VCaP (cell line): ENCODE results near the gene MCF2L.

ENCODE experiments used
- H3K27ac ChIP-seq: fragments of 450-650 bp; 2 replicates; pipeline ENCODE4 v1.5.1; 2017
- TF ChIP-seq, protein P1 (sequence below): fragments of 450-650 bp; conservative IDR thresholded peaks from 2 replicates; pipeline ENCODE4 v1.5.1; 2017; ENCODE audit warnings: mild to moderate bottlenecking, moderate library complexity

Gene MCF2L

DNA sequence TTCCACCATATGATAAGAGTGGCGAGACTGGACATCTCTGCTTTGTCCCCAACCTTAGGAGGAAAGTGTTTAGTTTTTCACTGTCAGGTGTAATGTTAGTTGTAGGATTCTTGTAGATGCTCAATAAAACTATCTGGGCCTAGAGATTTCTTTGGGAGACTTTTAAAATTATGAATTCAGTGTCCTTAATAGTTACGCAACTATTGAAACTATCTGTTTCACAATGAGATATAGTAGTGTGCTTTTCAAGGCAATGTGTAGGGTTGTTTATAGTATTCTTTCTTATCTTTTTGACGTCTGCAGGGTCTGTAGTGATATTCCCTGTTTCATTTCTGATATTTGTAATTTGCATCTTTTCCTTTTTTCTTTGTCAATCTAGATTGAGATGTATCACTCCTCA, 103.4 kb downstream of the MCF2L start:
- no peak overlapping the region for H3K27ac ChIP-seq
- TF ChIP-seq, protein P1, sequence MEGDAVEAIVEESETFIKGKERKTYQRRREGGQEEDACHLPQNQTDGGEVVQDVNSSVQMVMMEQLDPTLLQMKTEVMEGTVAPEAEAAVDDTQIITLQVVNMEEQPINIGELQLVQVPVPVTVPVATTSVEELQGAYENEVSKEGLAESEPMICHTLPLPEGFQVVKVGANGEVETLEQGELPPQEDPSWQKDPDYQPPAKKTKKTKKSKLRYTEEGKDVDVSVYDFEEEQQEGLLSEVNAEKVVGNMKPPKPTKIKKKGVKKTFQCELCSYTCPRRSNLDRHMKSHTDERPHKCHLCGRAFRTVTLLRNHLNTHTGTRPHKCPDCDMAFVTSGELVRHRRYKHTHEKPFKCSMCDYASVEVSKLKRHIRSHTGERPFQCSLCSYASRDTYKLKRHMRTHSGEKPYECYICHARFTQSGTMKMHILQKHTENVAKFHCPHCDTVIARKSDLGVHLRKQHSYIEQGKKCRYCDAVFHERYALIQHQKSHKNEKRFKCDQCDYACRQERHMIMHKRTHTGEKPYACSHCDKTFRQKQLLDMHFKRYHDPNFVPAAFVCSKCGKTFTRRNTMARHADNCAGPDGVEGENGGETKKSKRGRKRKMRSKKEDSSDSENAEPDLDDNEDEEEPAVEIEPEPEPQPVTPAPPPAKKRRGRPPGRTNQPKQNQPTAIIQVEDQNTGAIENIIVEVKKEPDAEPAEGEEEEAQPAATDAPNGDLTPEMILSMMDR, result no peak

- TF ChIP-seq, protein P1, result no peak
- no peak overlapping the region for H3K27ac ChIP-seq
Observed at GRCh38 chr13:113073942-113074341, 104.9 kb downstream of the MCF2L start.

DNA sequence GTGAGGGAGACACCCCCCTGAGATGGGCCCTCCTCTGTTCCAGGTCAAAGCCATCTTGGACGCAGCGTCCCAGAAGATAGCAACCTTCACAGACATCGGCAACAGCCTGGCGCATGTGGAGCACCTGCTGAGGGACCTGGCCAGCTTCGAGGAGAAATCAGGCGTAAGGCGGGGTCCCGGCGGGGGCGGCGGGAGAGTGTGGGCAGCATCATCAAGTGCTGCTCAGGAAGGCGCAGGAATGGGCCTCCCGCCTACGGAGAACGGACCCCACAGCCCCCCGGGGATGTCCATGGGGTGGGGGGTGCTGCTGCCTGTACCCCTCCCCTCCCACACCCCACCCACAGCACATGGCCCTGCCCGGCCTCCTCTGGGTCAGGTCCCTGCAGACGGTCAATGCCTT, 105.4 kb downstream of the MCF2L start:
- TF ChIP-seq, protein P1, result no peak
- H3K27ac ChIP-seq, result no peak overlapping the region

GRCh38 chr13:113074876-113075275, 105.9 kb downstream of the MCF2L start:
- TF ChIP-seq, protein P1, result no peak
- no peak overlapping the region for H3K27ac ChIP-seq

GRCh38 chr13:113075711-113076110, 106.7 kb downstream of the MCF2L start:
- TF ChIP-seq, protein P1, result no peak
- H3K27ac ChIP-seq, result no peak overlapping the region

DNA sequence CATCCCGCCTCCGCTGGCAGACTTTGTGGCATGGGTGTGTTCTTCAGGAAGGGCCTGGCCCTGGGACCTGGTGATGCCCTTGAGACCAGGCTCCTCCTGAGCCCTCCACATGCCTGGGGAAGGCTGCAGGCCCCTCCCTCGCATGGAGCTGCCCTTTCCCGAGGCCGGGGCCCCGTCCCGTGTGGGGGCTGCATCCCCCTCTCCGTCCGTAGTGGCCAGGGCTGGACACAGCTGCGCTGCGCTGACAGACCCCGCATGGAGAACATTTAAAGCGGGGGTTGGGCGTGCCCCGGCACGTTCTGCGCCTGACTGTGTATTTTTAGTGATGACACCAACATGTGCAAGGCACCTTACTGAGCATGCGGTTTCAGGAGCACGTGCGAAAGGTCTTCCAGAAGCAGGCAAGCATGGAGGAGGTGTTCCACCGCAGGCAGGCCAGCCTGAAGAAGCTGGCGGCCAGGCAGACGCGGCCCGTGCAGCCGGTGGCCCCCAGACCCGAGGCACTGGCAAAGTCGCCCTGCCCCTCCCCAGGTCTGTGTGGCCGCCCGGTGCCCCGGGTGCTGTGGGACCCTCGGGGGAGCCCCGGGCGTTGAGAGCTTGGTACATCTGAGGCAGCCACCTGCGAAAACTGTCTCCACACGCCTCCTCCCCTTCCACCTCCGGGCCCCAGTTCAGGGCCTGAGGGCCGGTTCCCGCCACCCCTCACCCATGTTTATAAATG, 107.8 kb downstream of the MCF2L start:
- TF ChIP-seq, protein P1, result no peak
- H3K27ac ChIP-seq, result no peak overlapping the region

DNA sequence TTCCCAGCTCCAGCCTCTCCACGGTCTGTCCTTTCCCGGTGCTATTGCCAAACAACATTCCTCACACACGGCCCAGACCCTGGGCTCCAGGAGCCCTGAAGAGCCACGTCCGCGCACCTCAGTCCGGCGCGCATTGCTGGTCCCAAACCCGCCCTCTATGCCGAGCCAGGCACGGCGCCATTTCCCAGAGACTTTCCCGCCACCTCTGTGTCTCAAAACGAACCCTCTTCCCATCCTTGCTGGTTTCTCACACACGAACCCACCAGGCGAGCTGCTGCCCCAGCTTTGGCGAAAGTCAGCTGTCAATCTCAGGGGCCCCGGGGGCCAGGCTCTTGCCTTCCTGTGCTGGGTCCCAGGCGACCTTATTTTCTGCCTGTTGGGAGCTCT, 108.5 kb downstream of the MCF2L start:
- no peak overlapping the region for H3K27ac ChIP-seq
- TF ChIP-seq, protein P1, result no peak
